GM12878 (cell line): ENCODE results near the gene RPE65. TPM values are rescaled to one million over a fixed set of nuclear protein-coding genes. Genes with fewer than 3 reads are reported as not detected.

ENCODE experiments used
- ATAC-seq: fragments of 200-7000 bp; cut with Tn5 transposase; 3 replicates; pipeline ENCODE4 v1.9.1; 2020; ENCODE audit warnings: mild to moderate bottlenecking, moderate library complexity
- Bru-seq: library from RNA; stranded (reverse); fragments of 400-500 nt; gene quantifications from one replicate; lab custom pipeline; 2021; lab: Mats Ljungman, UMichigan
- BruChase-seq, 2 experiments: library from RNA; stranded (reverse); fragments of 400-500 nt; gene quantifications; one replicate each; lab custom pipeline; 2021; lab: Mats Ljungman, UMichigan
- BruUV-seq: library from RNA; stranded (reverse); fragments of 400-500 nt; replicated peaks from 2 replicates; lab custom pipeline; 2021; lab: Mats Ljungman, UMichigan
- CTCF ChIA-PET: fragments of 300-600 bp; sonication (Branson Sonifier 250); formaldehyde crosslinking; extraction: SDS; loops from one replicate; lab custom pipeline; 2021; ENCODE audit warnings: inconsistent platforms; lab: Yijun Ruan, JAX
- POLR2A ChIA-PET: fragments of 350-600 bp; formaldehyde crosslinking; extraction: SDS; loops from one replicate; lab custom pipeline; 2021; ENCODE audit warnings: inconsistent platforms; lab: Charles Lee
- RAD21 ChIA-PET: fragments of 300-600 bp; sonication (Branson Sonifier 250); formaldehyde crosslinking; loops from one replicate; lab custom pipeline; 2023; ENCODE audit warnings: antibody characterized with exemption; ENCODE audit not compliant: unreplicated experiment; lab: Charles Lee
- SMC1A ChIA-PET: fragments of 300-600 bp; sonication (Branson Sonifier 250); formaldehyde crosslinking; loops from one replicate; lab custom pipeline; 2023; ENCODE audit not compliant: unreplicated experiment, uncharacterized antibody; lab: Charles Lee
- DNase-seq: peaks from one replicate; pipeline ENCODE4 v3.0.0-alpha.2; 2011; ENCODE audit warnings: low read depth, low spot score
- FAIRE-seq: peaks from 3 replicates; lab custom pipeline; 2011; peaks lifted over from hg19 to GRCh38; lab: Jason Lieb, UNC
- H2AFZ ChIP-seq: 2 replicates; pipeline ENCODE4 v1.6.0; 2011; ENCODE audit warnings: low read depth, low read length, control low read depth; ENCODE audit not compliant: control insufficient read depth
- H3K27ac ChIP-seq: 2 replicates; pipeline ENCODE4 v1.5.1; 2011; ENCODE audit warnings: control low read depth; ENCODE audit not compliant: control insufficient read depth, insufficient read depth
- H3K27me3 ChIP-seq, 2 experiments: replicated peaks in 1 of 2; 2 replicates each; pipeline versions ENCODE4 v1.6.0 to v1.6.1; 2011; ENCODE audit warnings: low read length in 1 of 2; ENCODE audit not compliant: control insufficient read depth in 2 of 2, insufficient read depth in 2 of 2
- H3K36me3 ChIP-seq, 2 experiments: 2 replicates each; pipeline ENCODE4 v1.5.1; 2011; ENCODE audit warnings: low read length in 1 of 2; ENCODE audit not compliant: control insufficient read depth in 2 of 2, insufficient read depth in 2 of 2
- H3K4me1 ChIP-seq: 2 replicates; pipeline ENCODE4 v1.6.1; 2011; ENCODE audit warnings: mild to moderate bottlenecking, low read length, moderate library complexity, mixed read lengths; ENCODE audit not compliant: control insufficient read depth, insufficient read depth
- H3K4me2 ChIP-seq: 2 replicates; pipeline ENCODE4 v1.6.0; 2011; ENCODE audit warnings: control low read depth; ENCODE audit not compliant: control insufficient read depth, insufficient read depth
- H3K4me3 ChIP-seq: fragments of 200-600 bp; sonication (generic); 2 replicates; pipeline ENCODE4 v1.5.1; 2016
- H3K79me2 ChIP-seq: 2 replicates; pipeline ENCODE4 v1.6.0; 2011; ENCODE audit warnings: low read length; ENCODE audit not compliant: control insufficient read depth, insufficient read depth
- H3K9ac ChIP-seq: 2 replicates; pipeline ENCODE4 v1.8.0; 2011; ENCODE audit warnings: low read length, control low read depth, mixed read lengths; ENCODE audit not compliant: control insufficient read depth, insufficient read depth
- H3K9me3 ChIP-seq: replicated peaks from 3 replicates; pipeline ENCODE4 v1.5.1; 2011; ENCODE audit warnings: mild to moderate bottlenecking, low read length; ENCODE audit not compliant: control insufficient read depth, insufficient read depth
- H4K20me1 ChIP-seq: 2 replicates; pipeline ENCODE4 v1.6.0; 2011; ENCODE audit not compliant: control insufficient read depth, insufficient read depth
- CHD4 ChIP-seq: fragments of 200-600 bp; sonication (generic); IDR thresholded peaks from 2 replicates; pipeline ENCODE4 v1.6.1; 2016; ENCODE audit warnings: mild to moderate bottlenecking
- ETV6 ChIP-seq, 2 experiments: fragments of 450-650 bp in 1 of 2; IDR thresholded peaks in 1 of 2; conservative IDR thresholded peaks in 1 of 2; 2 replicates each; pipeline ENCODE4 v1.6.1; 2014; ENCODE audit warnings: antibody characterized with exemption in 1 of 2, borderline replicate concordance in 1 of 2, low read depth in 1 of 2, mild to moderate bottlenecking in 1 of 2, moderate library complexity in 1 of 2
- EZH2 ChIP-seq: IDR thresholded peaks from 2 replicates; pipeline ENCODE4 v1.6.1; 2012; ENCODE audit warnings: low read depth, mild to moderate bottlenecking, control low read depth, inconsistent platforms, low read length, borderline replicate concordance; ENCODE audit not compliant: control insufficient read depth
- GABPA ChIP-seq: IDR thresholded peaks from 2 replicates; pipeline ENCODE4 v1.6.1; 2014; ENCODE audit warnings: antibody characterized with exemption, low read depth, mild to moderate bottlenecking, inconsistent platforms
- GATAD2B ChIP-seq: fragments of 450-650 bp; conservative IDR thresholded peaks from 2 replicates; pipeline ENCODE4 v1.6.1; 2017; ENCODE audit warnings: low read depth, mild to moderate bottlenecking, moderate library complexity
- HCFC1 ChIP-seq: fragments of 150-350 bp; IDR thresholded peaks from 2 replicates; pipeline ENCODE4 v1.6.1; 2014; ENCODE audit warnings: low read length
- HDAC6 ChIP-seq: fragments of 200-600 bp; sonication (generic); IDR thresholded peaks from one replicate; pipeline ENCODE4 v1.8.0; 2017; ENCODE audit warnings: antibody characterized with exemption; ENCODE audit not compliant: unreplicated experiment
- JUNB ChIP-seq: IDR thresholded peaks from 2 replicates; pipeline ENCODE4 v1.6.1; 2016; ENCODE audit warnings: antibody characterized with exemption, mild to moderate bottlenecking
- NFYA ChIP-seq: IDR thresholded peaks from 2 replicates; pipeline ENCODE4 v1.6.1; 2011; ENCODE audit warnings: low read depth, mild to moderate bottlenecking, low read length, improper control_type of control experiment, borderline replicate concordance
- NR2C1 ChIP-seq: fragments of 450-650 bp; IDR thresholded peaks from 2 replicates; pipeline ENCODE4 v1.6.1; 2017; ENCODE audit warnings: antibody characterized with exemption, mild to moderate bottlenecking, moderate library complexity
- NRF1 ChIP-seq: conservative IDR thresholded peaks from 2 replicates; pipeline ENCODE4 v1.6.1; 2011; ENCODE audit warnings: mild to moderate bottlenecking, low read depth, low read length, improper control_type of control experiment
- POU2F2 ChIP-seq: IDR thresholded peaks from 3 replicates; pipeline ENCODE4 v1.6.1; 2011; ENCODE audit warnings: low read depth, mild to moderate bottlenecking, low read length, borderline replicate concordance
- SIN3A ChIP-seq: IDR thresholded peaks from 2 replicates; pipeline ENCODE4 v1.6.1; 2012; ENCODE audit warnings: low read depth, low read length, improper control_type of control experiment
- STAT3 ChIP-seq: IDR thresholded peaks from 2 replicates; pipeline ENCODE4 v1.6.1; 2011; ENCODE audit warnings: low read depth, low read length, improper control_type of control experiment
- WGBS: methylation state at CpG from one replicate; pipeline ENCODE4 v1.1.6; 2016; ENCODE audit warnings: low lambda C conversion rate; ENCODE audit not compliant: insufficient replicate concordance, insufficient coverage; ENCODE audit errors: missing lambda C conversion rate; 5-methylcytosine and 5-hydroxymethylcytosine counted together
- in situ Hi-C: fragments of 300-500 bp; cut with MboI; formaldehyde crosslinking; loops from 9 replicates; pipeline ENCODE4 v1.14.3; 2018; ENCODE audit warnings: mixed read lengths
- intact Hi-C: fragments of 100-400 bp; cut with micrococcal nuclease; formaldehyde crosslinking; loops from one replicate; pipeline ENCODE4 v1.14.2; 2022; ENCODE audit not compliant: unreplicated experiment
- long read RNA-seq, 2 experiments: library from polyadenylated mRNA; unstranded; transcript quantifications; one replicate each; pipeline ENCODE4 v2.0.0, GENCODE V29; 2019 to 2020
- polyA minus RNA-seq, 3 experiments: library from RNA; depleted of rRNA, polyadenylated mRNA; stranded (reverse); fragments of >200 nt; gene quantifications; 2 replicates each; pipeline ENCODE4 v1.2.3, GENCODE V29; 2011
- polyA plus RNA-seq, 11 experiments: library from polyadenylated mRNA; depleted of rRNA in 4 of 11; unstranded in 6 of 11; stranded (reverse) in 5 of 11; fragments of >200 nt; fragmentation: Nextera tagmentation in 4 of 11; fragmentation: Illumina TruSeq in 1 of 11; extraction: Ambion mirVana in 4 of 11; extraction: Trizol in 1 of 11; gene quantifications; 1 replicate in 1 of 11; 2 replicates in 10 of 11; pipeline versions ENCODE4 v1.2.1 to v1.2.3, GENCODE V29; 2011 to 2016; ENCODE audit warnings: inconsistent platforms in 2 of 11, missing spikeins in 2 of 11, low read depth in 1 of 11
- total RNA-seq, 4 experiments: library from RNA; depleted of rRNA in 3 of 4; stranded (reverse); fragments of >200 nt in 3 of 4; fragmentation: Illumina TruSeq in 1 of 4; extraction: Trizol in 1 of 4; gene quantifications; 2 replicates each; pipeline versions ENCODE4 v1.2.1 to v1.2.3, GENCODE V29; 2013 to 2021
- TF ChIP-seq, protein P1 (sequence below): IDR thresholded peaks from 2 replicates; pipeline ENCODE4 v1.6.1; 2011; ENCODE audit warnings: low read depth, mild to moderate bottlenecking, low read length, moderate library complexity, borderline replicate concordance; ENCODE audit errors: extremely low read depth

RPE65 gene
- total RNA-seq (2013; cell fraction: nucleolus; rRNA removed) = not detected in 2 replicates
- total RNA-seq (2014; rRNA removed) = not detected in 2 replicates
- not detected in 2 replicates for total RNA-seq (2014; rRNA removed; fragmentation: Illumina TruSeq; extraction: Trizol)
- not detected in 2 replicates for total RNA-seq (2021)
- not detected for polyA plus RNA-seq (2011; ENCODE audit: low read depth)
- not detected in 2 replicates for polyA plus RNA-seq (2011; rRNA removed)
- polyA plus RNA-seq (2011; cell fraction: cytosol; rRNA removed) = not detected in 2 replicates
- not detected in 2 replicates for polyA plus RNA-seq (2011; cell fraction: nucleus; rRNA removed)
- polyA plus RNA-seq (2012) = not detected in 2 replicates
- not detected in 2 replicates for polyA plus RNA-seq (2014; fragmentation: Illumina TruSeq; extraction: Trizol)
- not detected for polyA plus RNA-seq (2014; fragmentation: Nextera tagmentation; extraction: Ambion mirVana)
- not detected in 2 replicates for polyA plus RNA-seq (2014; rRNA removed)
- polyA plus RNA-seq (2016; fragmentation: Nextera tagmentation; extraction: Ambion mirVana) = not detected
- not detected in 2 replicates for polyA minus RNA-seq (2011; rRNA and poly(A)+ RNA removed)
- not detected in 2 replicates for polyA minus RNA-seq (2011; cell fraction: cytosol; rRNA and poly(A)+ RNA removed)
- not detected in 2 replicates for polyA minus RNA-seq (2011; cell fraction: nucleus; rRNA and poly(A)+ RNA removed)
- Bru-seq, nascent RNA = not detected
- BruChase-seq, experiment 1, labeled RNA remaining after a 6-hour chase = percentile 18 among the genes with signal in this experiment
- percentile 24 among the genes with signal in this experiment for BruChase-seq, experiment 2, labeled RNA remaining after a 2-hour chase
- long read RNA-seq, experiment 1 = 0 reads
- long read RNA-seq, experiment 2 = 0 reads

DNA sequence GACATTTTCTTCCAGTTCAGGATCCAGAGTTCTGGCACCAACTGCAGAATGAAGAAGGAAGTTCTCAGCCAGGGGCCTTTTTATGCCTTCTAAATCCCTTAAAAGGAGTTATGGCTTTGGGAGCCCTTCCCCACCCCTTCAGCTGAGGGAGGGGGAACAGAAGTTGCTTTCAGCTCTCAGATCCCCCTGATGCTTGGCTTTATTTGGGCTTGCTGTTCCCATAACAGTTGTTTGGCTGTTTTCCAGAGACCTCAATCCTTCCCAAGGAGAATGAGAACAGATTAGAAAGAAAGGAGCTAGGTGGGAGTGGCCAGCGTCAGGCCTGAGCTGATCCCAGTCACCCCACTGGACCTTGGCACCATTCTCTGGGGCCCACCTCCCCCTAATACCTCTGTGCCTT is at the start of gene RPE65:
Gene RPE65 (minus strand): TSS at position 54 of the 400 bp plus-strand sequence. CDS start 49 bp downstream, at position 5.
- H3K4me1 ChIP-seq = no peaks in the 10 kb centered on the region
- DNase-seq = no peak
- no TSS peak for BruUV-seq
- H3K79me2 ChIP-seq = no peaks in the 10 kb centered on the region
- ATAC-seq = no peak
- H3K4me3 ChIP-seq = no peak within 1 kb of the TSS
- in situ Hi-C loops = loop anchor here (25.0 kb wide), 1 partner anchor 1287 kb away; no protein-coding TSS in a partner anchor
- no peak within 1 kb of the TSS for H3K9ac ChIP-seq
- H4K20me1 ChIP-seq = no peaks in the 10 kb centered on the region
- H3K27ac ChIP-seq = no peak within 1 kb of the TSS
- no peaks in the 10 kb centered on the region for H3K9me3 ChIP-seq
- SMC1A ChIA-PET = no interaction called here
- H3K27me3 ChIP-seq = no peaks in the 10 kb centered on the region
- CTCF ChIA-PET = interaction anchor here (0.7 kb wide), 1 partner anchor 722 kb away, joined by 5 read pairs; no protein-coding TSS in a partner anchor
- intact Hi-C loops = no loop called here
- H3K4me2 ChIP-seq = no peak within 1 kb of the TSS
- WGBS = 21% methylated on average over 1 of the region's 1 CpG
- no peaks in the 10 kb centered on the region for H3K36me3 ChIP-seq
- no peak within 1 kb of the TSS for H2AFZ ChIP-seq
- no peak for FAIRE-seq
- POLR2A ChIA-PET = no interaction called here
- RAD21 ChIA-PET = no interaction called here
- TF ChIP-seq ETV6 (conservative IDR thresholded peaks at IDR 0.05 in 1 of 2, IDR thresholded peaks at IDR 0.05 in 1 of 2; ENCODE audit: borderline replicate concordance in 1 of 2, low read depth in 1 of 2) = no peak
- TF ChIP-seq, protein P1, sequence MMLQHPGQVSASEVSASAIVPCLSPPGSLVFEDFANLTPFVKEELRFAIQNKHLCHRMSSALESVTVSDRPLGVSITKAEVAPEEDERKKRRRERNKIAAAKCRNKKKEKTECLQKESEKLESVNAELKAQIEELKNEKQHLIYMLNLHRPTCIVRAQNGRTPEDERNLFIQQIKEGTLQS = no peak
- no peak for TF ChIP-seq GATAD2B
- TF ChIP-seq SIN3A = no peak
- no peak for TF ChIP-seq NFYA
- TF ChIP-seq GABPA = no peak
- no peak for TF ChIP-seq NR2C1
- TF ChIP-seq EZH2 = no peak
- no peak for TF ChIP-seq HCFC1
- TF ChIP-seq NRF1 = no peak
- TF ChIP-seq STAT3 = no peak
- TF ChIP-seq HDAC6 = no peak
- no peak for TF ChIP-seq POU2F2
- TF ChIP-seq JUNB = no peak
- no peak for TF ChIP-seq CHD4
